GM19467 (cell line): ENCODE measurements around the gene PRMT9.

Experiments used
- ATAC-seq: cut with Tn5 transposase; IDR thresholded peaks from one replicate; pipeline ENCODE4 v1.9.1; 2021; ENCODE audit warnings: mild to moderate bottlenecking, moderate library complexity; ENCODE audit not compliant: unreplicated experiment

The PRMT9 gene

DNA sequence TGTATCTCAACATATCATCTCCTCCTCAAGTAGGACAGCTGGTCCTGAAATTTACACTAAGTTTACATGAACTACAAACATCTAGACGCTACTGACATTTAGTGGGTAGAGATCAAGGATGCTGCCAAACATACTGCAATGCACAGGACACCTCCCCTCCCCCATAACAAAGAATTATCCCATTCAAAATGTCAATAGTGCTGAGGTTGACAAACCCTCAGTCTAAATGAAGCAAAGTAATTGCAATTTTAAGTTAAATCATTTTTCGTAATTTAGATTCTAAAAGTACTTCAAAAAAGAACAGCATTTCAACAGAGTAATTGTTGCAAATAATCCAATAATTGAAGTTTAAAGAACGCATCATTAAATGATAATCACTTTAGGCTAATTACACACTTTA lies 1.2 kb downstream of the PRMT9 start:
- ATAC-seq: no peak

DNA sequence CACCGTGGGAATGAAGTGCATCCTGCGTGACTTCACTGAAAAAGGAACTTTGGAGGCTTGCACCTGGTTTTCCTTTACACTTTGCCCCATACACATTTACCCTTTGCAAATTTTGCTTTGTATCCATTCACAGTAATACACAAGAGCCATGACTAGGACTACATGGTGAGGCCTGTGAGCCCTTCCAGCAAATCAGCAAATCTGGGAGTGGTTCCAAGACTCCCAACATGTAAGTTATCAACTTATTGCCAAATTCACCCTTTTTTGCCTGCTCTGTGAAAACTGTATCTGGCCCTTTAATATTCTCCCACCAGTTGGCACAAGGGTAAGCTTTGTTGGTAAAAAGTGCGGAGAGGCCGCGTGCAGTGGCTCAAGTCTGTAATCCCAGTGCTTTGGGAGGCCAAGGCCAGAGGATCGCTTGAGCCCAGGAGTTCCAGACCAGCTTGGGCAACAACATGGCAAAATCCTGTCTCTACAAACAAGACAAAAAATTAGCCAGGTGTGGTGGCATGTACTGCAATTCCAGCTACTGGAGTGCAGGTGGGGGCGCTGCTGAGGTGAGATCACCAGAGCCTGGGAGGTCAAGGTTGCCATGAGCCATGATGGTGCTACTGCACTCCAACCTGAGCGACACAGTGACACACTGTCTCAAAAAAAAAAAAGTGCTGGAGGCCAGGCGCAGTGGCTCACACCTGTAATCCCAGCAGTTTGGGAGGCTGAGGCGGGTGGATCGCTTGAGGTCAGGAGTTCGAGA lies 5.0 kb downstream of the PRMT9 start:
- ATAC-seq: no peak

DNA sequence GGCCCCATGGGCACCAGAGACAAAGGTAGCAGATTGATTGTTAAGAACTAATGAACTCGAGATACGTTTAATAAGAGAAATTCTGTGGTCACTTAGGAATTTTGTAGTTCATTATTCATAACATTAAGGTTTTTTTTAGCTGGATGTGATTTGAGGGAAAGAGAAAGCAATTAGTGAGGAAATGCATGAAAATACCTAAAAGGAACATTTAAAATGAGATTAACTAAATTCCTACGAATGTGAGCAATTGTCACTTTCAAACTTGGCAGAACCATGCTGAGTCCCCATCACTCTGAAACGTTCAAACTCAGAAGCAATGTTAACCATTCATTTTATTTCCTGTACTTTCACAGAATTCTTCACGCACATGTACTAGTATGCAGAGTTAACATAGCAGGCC lies 5.9 kb downstream of the PRMT9 start:
- no peak for ATAC-seq

DNA sequence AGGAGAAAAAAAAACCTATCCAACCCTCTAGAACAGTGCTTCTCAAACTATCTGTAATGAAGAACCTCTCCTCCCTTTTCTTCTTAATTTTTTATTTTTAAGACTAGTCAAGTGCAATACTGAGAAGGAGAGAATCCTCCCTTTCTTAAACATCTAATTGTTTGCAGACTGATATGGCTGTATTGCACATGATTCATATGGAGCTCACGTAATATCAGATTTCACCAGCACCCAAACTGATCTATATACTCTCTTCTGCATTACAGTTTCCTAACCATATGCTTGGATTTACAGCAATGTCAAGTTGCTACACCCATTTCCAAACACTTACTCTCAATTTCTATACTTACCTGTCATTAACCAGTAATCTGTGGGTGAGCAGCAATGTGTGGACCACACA lies 9.5 kb downstream of the PRMT9 start:
- ATAC-seq: no peak

DNA sequence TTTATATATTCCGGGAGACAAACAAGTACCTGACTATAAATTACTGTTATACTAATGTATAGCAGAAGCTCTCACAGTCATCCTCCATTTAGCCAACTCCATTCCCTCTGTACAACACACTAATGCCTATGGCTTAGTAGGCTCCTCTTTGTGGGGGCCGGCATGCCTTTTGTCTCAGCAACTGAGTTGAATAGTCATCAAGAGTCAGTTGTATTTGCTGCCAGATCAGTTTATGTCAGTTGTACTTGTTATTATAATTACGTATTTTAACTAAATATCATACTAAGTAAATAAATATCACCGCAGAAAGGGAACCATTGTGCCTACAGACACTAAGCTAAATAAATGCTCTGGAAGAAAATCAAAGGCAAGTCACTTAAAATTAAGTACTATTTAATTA lies 9.9 kb downstream of the PRMT9 start:
- ATAC-seq: no peak

DNA sequence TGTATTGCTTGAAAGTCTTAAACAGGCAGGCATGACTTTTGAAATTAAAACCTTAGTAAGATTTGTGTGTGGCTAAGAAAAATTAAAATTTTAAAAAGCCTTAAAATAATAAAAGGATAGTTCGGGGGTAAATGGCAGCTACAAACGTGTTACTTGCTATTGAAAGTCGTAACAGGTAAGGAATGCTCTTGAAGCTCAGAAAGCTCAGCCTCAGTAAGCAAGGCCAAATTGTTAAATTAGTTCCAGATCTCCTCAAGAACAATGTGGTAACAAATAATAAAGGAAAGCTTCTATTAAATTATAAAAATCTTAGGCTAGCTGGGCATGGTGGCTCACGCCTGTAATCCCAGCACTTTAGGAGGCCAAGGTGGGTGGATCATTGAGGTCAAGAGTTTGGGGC lies 25.5 kb downstream of the PRMT9 start:
- no peak for ATAC-seq

DNA sequence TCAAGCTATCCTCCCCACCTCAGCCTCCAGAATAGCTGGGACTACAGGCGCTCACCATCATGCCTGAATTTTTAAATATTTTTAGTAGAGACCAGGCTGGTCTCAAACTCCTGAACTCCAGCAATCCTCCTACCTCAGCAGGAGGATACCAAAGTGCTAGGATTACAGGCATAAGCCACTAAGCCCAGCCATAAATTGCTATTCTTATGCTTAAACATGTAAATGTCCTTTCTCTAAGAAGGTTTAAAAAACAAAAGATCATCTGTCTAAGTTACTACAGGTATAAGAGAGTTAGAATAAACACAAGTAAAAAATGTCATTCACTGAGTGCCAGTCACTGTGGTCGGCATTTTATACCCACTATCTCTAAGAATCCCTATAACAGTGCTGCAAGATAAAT lies 28.3 kb downstream of the PRMT9 start:
- no peak for ATAC-seq

DNA sequence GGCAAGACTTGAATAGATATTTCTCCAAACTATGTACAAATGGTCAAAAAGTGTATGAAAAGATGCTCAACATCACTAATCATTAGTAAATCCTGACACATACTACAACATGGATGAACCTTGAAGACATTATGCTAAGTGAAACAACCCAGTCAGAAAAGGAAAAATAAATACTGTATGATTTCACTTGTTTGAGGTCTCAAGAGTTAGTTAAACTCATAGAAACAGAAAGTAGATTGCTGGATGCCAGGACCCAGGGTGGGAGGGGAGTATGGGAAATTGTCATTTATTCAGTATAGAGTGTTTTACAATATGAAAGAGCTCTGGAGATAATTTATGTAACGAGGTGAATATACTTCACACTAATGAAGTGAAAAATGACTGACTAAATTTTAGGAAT lies 32.4 kb downstream of the PRMT9 start:
- ATAC-seq: no peak

DNA sequence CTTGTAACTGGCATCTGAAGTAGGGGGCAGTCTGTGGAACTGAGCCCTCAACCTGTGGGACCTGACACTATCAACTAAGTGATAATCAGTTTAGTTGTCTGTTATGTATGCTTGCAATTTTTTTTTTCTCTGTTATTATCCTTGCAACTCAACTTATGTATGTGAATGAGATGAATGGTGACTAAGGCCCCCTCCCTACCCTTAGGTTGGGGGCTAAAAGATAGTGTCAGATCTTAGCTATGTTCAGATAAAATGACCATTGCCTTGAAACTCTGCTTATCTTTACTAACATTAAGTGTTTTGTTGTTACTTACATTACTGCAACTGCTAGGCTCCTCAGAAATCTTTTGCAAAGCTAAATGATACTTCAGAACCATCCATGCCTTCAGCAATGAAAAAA lies 35.3 kb downstream of the PRMT9 start:
- ATAC-seq: no peak

DNA sequence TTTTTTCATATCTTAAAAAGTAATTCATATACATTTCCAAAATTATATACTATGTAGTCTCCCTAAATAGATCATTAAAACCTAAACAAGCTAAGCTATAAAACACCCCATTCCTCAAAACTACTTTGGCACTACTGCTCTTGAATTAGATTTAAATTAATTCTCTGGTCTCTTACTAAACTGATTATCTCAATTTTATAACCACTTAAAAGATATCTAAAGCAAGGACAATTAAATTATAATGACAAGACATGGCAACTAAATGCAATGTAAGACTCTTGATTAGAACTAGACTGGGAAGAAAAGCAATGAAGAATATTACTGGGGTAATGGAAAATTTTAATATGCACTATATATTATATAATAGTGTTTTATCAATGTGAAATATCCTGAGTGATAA lies 38.9 kb downstream of the PRMT9 start:
- no peak for ATAC-seq

DNA sequence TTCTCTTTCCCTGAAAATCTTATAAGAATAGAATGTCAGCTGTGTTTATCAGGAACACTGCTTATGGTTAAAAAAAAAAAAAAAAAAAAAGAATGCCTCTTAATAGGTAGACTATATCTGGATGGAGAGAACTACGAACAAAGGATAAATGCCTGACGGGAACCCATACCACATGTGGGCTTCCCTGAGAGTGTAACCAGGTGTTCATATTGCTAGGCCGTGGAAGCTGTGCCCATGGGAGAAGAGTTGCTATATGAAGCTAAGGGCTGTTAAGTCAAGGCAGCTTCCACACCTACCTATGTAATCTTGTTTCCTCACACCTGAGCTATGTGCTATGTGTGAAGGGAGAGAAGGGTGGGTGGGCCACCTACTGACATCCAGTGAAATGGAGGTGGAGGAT lies 39.5 kb downstream of the PRMT9 start:
- ATAC-seq: no peak

DNA sequence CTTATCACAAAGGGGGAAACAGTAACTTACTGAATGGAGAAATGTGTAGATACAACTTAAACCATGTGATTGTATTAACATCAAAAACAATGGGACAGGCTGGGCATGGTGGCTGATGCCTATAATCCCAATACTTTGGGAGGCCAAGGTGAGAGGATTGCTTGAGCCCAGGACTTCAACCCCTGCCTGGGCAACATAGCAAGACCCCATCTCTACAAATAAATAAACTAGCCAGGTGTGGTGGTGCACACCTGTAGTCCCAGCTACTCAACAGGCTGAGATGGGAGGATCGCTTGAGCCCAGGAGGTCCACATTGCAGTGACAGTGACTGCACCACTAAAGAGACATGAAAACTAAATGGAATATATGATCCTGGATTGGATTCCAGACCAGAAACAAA lies 40.3 kb downstream of the PRMT9 start:
- ATAC-seq: no peak

DNA sequence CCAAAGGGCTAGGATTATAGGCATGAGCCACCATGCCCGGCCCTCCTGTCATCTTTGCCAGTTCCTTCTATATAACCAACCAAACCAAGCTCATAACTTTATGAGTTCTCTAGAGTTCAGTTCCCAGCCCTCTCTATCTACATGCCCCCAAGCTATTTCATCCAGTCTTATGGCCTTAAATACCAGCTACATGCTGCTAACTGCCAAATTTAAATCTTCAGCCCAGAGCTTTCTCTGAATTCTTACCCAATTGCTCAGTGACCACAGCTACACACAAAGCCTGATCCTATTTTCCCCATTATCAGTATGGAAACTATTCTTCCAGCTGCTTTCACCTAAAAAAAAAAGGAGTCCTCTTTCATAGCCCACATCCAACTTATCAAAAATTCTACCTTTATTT lies 43.6 kb downstream of the PRMT9 start:
- no peak for ATAC-seq

DNA sequence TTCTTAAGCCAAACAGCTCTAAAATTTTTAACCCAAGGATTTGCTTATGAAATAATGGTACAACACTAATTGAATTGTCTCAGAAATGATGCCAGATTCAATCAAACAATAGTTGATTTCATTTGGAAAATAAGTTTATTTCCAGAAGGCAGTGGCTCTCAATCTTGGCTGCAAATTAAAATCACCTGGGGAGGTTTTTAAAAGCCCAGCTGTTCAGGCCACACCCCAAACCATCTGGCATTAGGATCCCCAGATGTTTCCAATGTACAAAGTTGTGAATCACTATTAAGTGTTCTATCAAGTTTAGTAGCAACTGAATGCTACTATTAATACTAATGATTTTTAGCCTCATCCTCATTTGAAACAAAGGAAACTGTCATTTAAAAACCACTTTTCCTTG lies 44.6 kb downstream of the PRMT9 start:
- ATAC-seq: no peak

DNA sequence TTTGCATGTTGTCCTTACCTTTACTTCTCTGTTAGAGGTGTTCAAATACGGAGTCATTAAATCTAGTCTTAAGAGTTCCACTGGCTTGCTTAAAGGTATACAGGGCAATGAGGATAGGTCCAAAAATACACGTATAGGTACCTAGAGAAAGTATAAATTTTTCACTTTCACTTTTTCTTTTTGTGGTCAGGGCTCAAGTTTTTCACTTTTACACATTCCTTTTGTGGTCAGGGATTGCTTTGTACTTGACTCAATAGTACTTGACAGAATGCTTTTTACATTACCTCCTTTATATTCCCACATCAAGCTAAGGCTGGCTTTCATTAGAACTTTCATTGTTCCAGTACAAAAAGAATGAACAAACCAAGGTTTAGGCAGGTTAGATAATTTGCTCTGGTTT lies 45.0 kb downstream of the PRMT9 start:
- ATAC-seq: no peak

DNA sequence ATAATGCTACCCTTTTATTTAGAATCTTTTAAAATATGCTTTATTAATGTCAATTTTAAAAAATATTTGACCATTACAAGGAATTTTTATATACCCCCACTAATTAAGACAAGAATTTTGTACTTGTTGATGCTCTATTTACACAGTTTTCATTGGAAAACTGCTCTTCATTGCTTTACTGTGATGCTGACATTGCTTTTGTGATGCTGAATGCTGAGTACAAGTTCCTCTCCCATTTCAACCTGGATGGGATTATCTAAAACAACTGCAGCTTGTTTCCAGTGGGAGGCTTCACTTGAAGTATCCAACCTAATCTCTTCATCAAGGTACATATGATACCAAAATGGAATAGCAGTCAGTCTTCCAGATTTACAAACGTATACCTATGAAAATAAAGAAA lies 45.6 kb downstream of the PRMT9 start:
- no peak for ATAC-seq

DNA sequence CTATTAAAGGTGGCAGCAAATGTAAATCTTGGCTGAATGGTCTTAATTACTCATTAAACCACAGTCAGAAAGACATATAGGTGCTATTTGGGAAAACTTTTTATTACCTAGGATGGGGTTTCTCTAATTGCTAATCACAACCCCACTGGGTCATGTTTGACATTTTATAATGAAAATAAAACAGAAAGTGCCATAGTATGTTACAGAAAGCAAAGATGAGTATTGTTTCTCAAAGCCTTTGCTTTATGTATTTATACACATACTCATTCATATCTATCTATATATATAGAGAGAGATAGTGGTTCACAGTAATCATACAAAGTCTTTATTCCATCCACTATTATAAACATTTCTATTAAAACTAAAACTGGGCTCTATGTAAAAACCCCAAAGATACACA lies 48.6 kb downstream of the PRMT9 start:
- ATAC-seq: no peak

DNA sequence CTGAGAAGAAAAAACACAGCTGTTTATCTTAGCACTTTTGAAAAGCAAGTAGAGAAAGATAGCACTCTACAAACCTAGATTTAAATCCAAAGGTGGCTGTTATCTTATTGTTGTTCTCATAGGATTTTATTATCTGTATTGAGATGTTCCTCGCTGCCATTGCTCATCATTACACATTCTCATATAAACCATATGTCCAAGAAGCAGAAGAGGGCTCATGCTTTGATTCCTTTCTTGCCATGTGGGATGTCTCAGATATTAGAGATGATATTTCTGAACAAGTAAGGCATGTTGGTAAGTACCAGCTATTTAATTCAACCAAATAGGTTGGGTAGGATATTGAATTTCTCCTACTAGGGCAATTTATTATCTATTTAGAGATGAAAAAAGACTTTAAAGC lies 50.3 kb downstream of the PRMT9 start:
- no peak for ATAC-seq

DNA sequence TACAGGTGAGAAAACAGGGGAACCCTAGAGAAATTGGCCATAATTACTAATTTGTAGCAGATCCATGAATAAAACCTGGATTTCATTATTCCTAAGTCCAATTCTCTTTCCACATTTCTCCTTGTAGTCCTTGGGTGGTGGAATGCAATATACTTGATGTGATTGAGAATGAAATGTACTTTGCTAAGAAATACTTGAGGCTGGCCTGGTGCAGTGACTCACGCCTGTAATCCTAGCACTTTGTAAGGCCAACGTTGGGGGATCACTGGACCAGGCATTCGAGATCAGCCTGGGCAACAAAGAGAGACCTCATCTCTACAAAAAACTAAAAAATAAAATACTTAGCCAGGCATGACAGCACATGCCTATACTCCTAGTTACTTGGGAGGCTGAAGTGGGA lies 50.9 kb downstream of the PRMT9 start:
- no peak for ATAC-seq

DNA sequence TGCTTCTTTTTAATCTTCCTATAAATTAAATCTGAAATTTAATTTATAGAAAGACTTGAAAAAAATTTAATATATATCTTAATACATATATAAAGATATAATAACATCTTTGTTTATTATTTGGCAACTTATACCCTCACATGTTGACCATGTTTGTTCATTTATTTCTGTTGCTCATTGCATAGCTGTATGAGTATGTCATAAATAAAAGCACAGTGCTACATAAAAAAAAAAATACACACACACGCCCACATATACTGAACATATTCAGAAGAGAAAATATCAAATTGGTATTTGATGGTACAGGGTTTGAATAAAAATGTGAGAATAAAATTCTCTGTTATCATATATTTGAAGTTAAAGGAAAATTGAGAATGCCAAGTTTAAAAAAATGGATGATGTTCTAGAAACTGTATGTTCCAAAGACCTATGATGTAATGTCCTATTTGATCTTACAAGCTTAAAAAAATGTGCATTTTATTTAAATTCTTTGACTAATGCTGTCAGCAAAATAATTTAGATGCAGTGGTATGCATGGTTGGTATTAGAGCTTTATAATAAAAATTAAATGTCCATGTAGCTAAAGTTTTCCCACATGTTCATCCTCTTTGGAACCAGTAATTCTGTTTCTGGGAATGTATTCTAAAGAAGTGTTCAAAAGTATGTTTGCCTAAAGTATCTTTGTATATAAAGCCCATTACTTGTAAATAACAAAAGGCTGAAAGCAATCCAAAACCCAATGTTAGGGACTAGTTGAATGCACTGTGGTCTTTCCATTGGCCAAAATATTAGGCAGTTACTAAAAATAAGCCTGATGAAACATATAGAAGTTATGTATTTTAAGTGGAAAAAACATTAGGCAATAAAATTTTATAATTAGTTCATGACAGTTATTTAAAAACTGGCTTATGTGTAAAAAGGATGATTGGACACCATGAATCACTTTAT lies 53.9 kb downstream of the PRMT9 start:
- no peak for ATAC-seq

DNA sequence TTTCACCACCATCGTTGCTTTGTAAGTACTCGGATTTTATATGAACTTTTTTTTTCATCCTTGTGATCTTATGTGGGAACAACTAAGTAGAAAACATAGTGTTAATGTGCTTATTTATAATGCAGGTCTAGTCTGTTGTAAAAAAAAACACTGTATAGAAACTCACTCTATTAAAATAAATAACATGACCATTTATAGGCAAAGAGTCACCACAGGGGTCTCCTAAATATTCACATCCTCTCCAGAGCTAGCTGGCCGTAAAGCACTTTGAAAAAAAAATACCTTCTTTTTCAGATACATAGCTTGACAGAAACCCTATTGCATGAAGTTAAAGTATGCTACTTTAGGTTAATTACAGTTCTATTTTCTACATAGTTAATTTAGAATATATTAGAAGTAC lies 55.5 kb downstream of the PRMT9 start:
- ATAC-seq: no peak

DNA sequence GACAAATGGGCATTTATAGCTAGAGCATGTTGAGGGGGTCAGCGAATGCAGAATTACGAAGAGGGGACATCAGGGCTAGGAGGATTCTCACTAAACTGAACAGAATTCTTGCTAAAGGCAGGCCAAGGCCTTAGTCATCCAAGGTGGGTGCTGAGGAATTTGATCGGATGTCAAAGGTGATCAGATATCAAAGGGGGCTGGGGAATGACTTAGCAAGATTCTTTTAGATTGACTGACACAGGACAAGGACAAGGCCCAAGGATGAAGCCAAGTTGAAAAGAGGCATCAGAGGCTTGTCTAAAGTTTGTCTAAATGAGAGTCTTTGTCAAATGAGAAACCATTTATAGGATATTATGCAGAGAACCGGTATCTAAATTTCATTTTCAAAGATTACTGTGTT lies 57.1 kb downstream of the PRMT9 start:
- ATAC-seq: no peak
